GM23248 (cell line): ENCODE measurements around the gene ZNF410. TPM values are rescaled to one million over a fixed set of nuclear protein-coding genes. Genes with fewer than 3 reads are reported as not detected.

Experiments used
- DNase-seq: peaks from one replicate; pipeline ENCODE4 v3.0.0-alpha.2; 2015
- H2AFZ ChIP-seq: fragments of 200-600 bp; sonication (generic); 2 replicates; pipeline ENCODE4 v1.6.1; 2016; ENCODE audit warnings: antibody characterized with exemption
- H3F3A ChIP-seq: fragments of 200-600 bp; sonication (generic); 2 replicates; pipeline ENCODE4 v1.6.1; 2016; ENCODE audit warnings: mild to moderate bottlenecking, antibody characterized with exemption, mixed run types; ENCODE audit not compliant: insufficient read depth
- H3K27ac ChIP-seq: fragments of 200-600 bp; sonication (generic); 2 replicates; pipeline ENCODE4 v1.5.1; 2016; ENCODE audit warnings: mild to moderate bottlenecking
- H3K27me3 ChIP-seq: fragments of 200-600 bp; sonication (generic); replicated peaks from 2 replicates; pipeline ENCODE4 v1.6.1; 2016; ENCODE audit warnings: mild to moderate bottlenecking; ENCODE audit not compliant: insufficient read depth
- H3K36me3 ChIP-seq: fragments of 200-600 bp; sonication (generic); 2 replicates; pipeline ENCODE4 v1.6.1; 2016; ENCODE audit warnings: low read depth, mild to moderate bottlenecking
- H3K4me1 ChIP-seq: fragments of 200-600 bp; sonication (generic); 2 replicates; pipeline ENCODE4 v1.6.1; 2016; ENCODE audit warnings: mild to moderate bottlenecking; ENCODE audit not compliant: insufficient read depth
- H3K4me2 ChIP-seq: fragments of 200-600 bp; sonication (generic); one replicate; pipeline ENCODE4 v1.6.1; 2016; ENCODE audit warnings: mild to moderate bottlenecking; ENCODE audit not compliant: unreplicated experiment
- H3K4me3 ChIP-seq: fragments of 200-600 bp; sonication (generic); 2 replicates; pipeline ENCODE4 v1.5.1; 2016; ENCODE audit warnings: mild to moderate bottlenecking
- H3K79me2 ChIP-seq: fragments of 200-600 bp; sonication (generic); 2 replicates; pipeline ENCODE4 v1.6.1; 2016; ENCODE audit warnings: mild to moderate bottlenecking; ENCODE audit not compliant: insufficient read depth
- H3K9ac ChIP-seq: fragments of 200-600 bp; sonication (generic); 2 replicates; pipeline ENCODE4 v1.6.1; 2016; ENCODE audit warnings: mild to moderate bottlenecking
- H3K9me2 ChIP-seq: fragments of 200-600 bp; sonication (generic); 2 replicates; pipeline ENCODE4 v1.6.1; 2016; ENCODE audit warnings: mixed run types, mild to moderate bottlenecking, moderate library complexity; ENCODE audit not compliant: insufficient read depth
- H3K9me3 ChIP-seq: fragments of 200-600 bp; sonication (generic); one replicate; pipeline ENCODE4 v1.6.1; 2017; ENCODE audit warnings: low read depth
- H4K20me1 ChIP-seq: fragments of 200-600 bp; sonication (generic); 2 replicates; pipeline ENCODE4 v1.6.0; 2016; ENCODE audit not compliant: insufficient read depth
- EZH2 ChIP-seq: fragments of 200-600 bp; sonication (generic); IDR thresholded peaks from 2 replicates; pipeline ENCODE4 v1.6.1; 2018; ENCODE audit warnings: antibody characterized with exemption, mild to moderate bottlenecking; ENCODE audit not compliant: insufficient read depth, poor library complexity, severe bottlenecking
- EZH2phosphoT487 ChIP-seq: fragments of 200-600 bp; sonication (generic); IDR thresholded peaks from 2 replicates; pipeline ENCODE4 v1.6.1; 2018; ENCODE audit warnings: antibody characterized with exemption, moderate library complexity, mild to moderate bottlenecking, low read depth; ENCODE audit not compliant: insufficient read depth
- WGBS, 2 experiments: methylation state at CpG; one replicate each; pipeline ENCODE4 v1.1.6; 2015 to 2017; ENCODE audit warnings: low lambda C conversion rate in 2 of 2, low coverage in 1 of 2; ENCODE audit errors: missing lambda C conversion rate in 2 of 2; 5-methylcytosine and 5-hydroxymethylcytosine counted together
- in situ Hi-C: fragments of 300-500 bp; cut with MboI; formaldehyde crosslinking; loops from 2 replicates; pipeline ENCODE4 v1.15.0; 2020
- polyA plus RNA-seq: library from polyadenylated mRNA; unstranded; fragments of >200 nt; fragmentation: Nextera tagmentation; extraction: Ambion mirVana; gene quantifications from 2 replicates; pipeline ENCODE4 v1.2.1, GENCODE V29; 2016
- total RNA-seq: library from RNA; depleted of rRNA; stranded (reverse); fragments of >200 nt; shearing (Covaris generic); gene quantifications from 2 replicates; pipeline ENCODE4 v1.2.3, GENCODE V29; 2014

The ZNF410 gene
- total and polyA plus RNA-seq, 2 experiments from 2014 or later: 54.1 to 64.6 TPM

GRCh38 chr14:73843296-73843695 lies 43.4 kb upstream of the ZNF410 start:
- Histone ChIP-seq H3K4me1 (no peaks in the 10 kb centered on the region), H3K4me3 (no peak overlapping the region), H3K9me3 (no peaks in the 10 kb centered on the region), H3K4me2 (no peak overlapping the region), H3K27ac (no peak overlapping the region), H3K9me2 (no peaks in the 10 kb centered on the region), H2AFZ (no peak overlapping the region), H3K36me3 (no peaks in the 10 kb centered on the region), H3K9ac (no peak overlapping the region), H3F3A (no peaks in the 10 kb centered on the region), H3K27me3 (no peaks in the 10 kb centered on the region), H4K20me1 (no peaks in the 10 kb centered on the region), H3K79me2 (no peaks in the 10 kb centered on the region)
- no peak for DNase-seq
- in situ Hi-C loops: no loop called here
- no peak for TF ChIP-seq EZH2phosphoT487
- no peak for TF ChIP-seq EZH2
- 50 to 74% methylated on average over 2 of the region's 2 CpGs for WGBS, 2 experiments

- no peak overlapping the region for H3K4me2 ChIP-seq
- H3K4me3 ChIP-seq: no peak overlapping the region
- no peak overlapping the region for H3K27ac ChIP-seq
- peaks cover 8% of the 10 kb centered on the region for H3K4me1 ChIP-seq
- H3K36me3 ChIP-seq: no peaks in the 10 kb centered on the region
- in situ Hi-C loops: no loop called here
- H3F3A ChIP-seq: 0 out of 2 replicates have a peak, but pooled peaks cover 7% of the 10 kb centered on the region
- H3K9me2 ChIP-seq: no peaks in the 10 kb centered on the region
- no peak overlapping the region for H2AFZ ChIP-seq
- no peaks in the 10 kb centered on the region for H3K27me3 ChIP-seq
- H3K79me2 ChIP-seq: no peaks in the 10 kb centered on the region
- 60 to 62% methylated on average over 4 of the region's 4 CpGs for WGBS, 2 experiments
- no peak for DNase-seq
- no peaks in the 10 kb centered on the region for H4K20me1 ChIP-seq
- TF ChIP-seq EZH2phosphoT487 (no peak), EZH2 (no peak)
- no peaks in the 10 kb centered on the region for H3K9me3 ChIP-seq
- no peak overlapping the region for H3K9ac ChIP-seq
Observed at GRCh38 chr14:73846947-73847346, 39.7 kb upstream of the ZNF410 start.

- Histone ChIP-seq H3K27ac (peak overlapping the region; percentile 91), H3K4me2 (peak overlapping the region; percentile 93), H3K36me3 (no peaks in the 10 kb centered on the region), H3K79me2 (0 out of 2 replicates have a peak, but pooled peaks cover 10% of the 10 kb centered on the region), H2AFZ (peak overlapping the region; percentile 95), H3K4me3 (peak overlapping the region; percentile 82), H3K9ac (peak overlapping the region; percentile 93), H4K20me1 (no peaks in the 10 kb centered on the region), H3K4me1 (peaks cover 16% of the 10 kb centered on the region), H3K9me2 (no peaks in the 10 kb centered on the region), H3K27me3 (no peaks in the 10 kb centered on the region), H3K9me3 (no peaks in the 10 kb centered on the region), H3F3A (peaks cover 12% of the 10 kb centered on the region; the same call in 1 of the 2 replicates)
- in situ Hi-C loops: no loop called here
- 29 to 31% methylated on average over 6 of the region's 6 CpGs for WGBS, 2 experiments
- TF ChIP-seq EZH2 (no peak), EZH2phosphoT487 (no peak)
- peak; percentile 51 for DNase-seq
Observed at GRCh38 chr14:73851000-73851399, 35.7 kb upstream of the ZNF410 start.

GRCh38 chr14:73851567-73852382 lies 34.9 kb upstream of the ZNF410 start, which contains the start of gene PTGR2:
Gene PTGR2 (plus strand): TSS chr14:73851831. CDS start chr14:73858863, 7,032 bp downstream.
- peaks cover 16% of the 10 kb centered on the region for H3K4me1 ChIP-seq
- TF ChIP-seq EZH2: no peak
- no peak for TF ChIP-seq EZH2phosphoT487
- H3K79me2 ChIP-seq: 0 out of 2 replicates have a peak, but pooled peaks cover 10% of the 10 kb centered on the region
- H3K4me2 ChIP-seq: peak within 1 kb of the TSS; percentile 93
- H3K36me3 ChIP-seq: no peaks in the 10 kb centered on the region
- WGBS, 2 experiments: 1 to 2% methylated on average over 47 to 50 of the region's 51 CpGs
- peaks cover 12% of the 10 kb centered on the region; the same call in 1 of the 2 replicates for H3F3A ChIP-seq
- H2AFZ ChIP-seq: peak within 1 kb of the TSS; percentile 95
- peak within 1 kb of the TSS; percentile 82 for H3K4me3 ChIP-seq
- H3K27me3 ChIP-seq: no peaks in the 10 kb centered on the region
- H4K20me1 ChIP-seq: no peaks in the 10 kb centered on the region
- peak; percentile 98 for DNase-seq
- peak within 1 kb of the TSS; percentile 93 for H3K9ac ChIP-seq
- no peaks in the 10 kb centered on the region for H3K9me2 ChIP-seq
- peak within 1 kb of the TSS; percentile 91 for H3K27ac ChIP-seq
- in situ Hi-C loops: no loop called here
- no peaks in the 10 kb centered on the region for H3K9me3 ChIP-seq

- Histone ChIP-seq H3K4me1 (no peaks in the 10 kb centered on the region), H3K4me2 (no peak overlapping the region), H3K9me3 (no peaks in the 10 kb centered on the region), H3K9ac (no peak overlapping the region), H3K27me3 (no peaks in the 10 kb centered on the region), H4K20me1 (no peaks in the 10 kb centered on the region), H3K27ac (no peak overlapping the region), H3F3A (peaks cover 6% of the 10 kb centered on the region; the same call in 1 of the 2 replicates), H3K36me3 (peaks cover 9% of the 10 kb centered on the region; the same call in 1 of the 2 replicates), H2AFZ (no peak overlapping the region), H3K79me2 (no peaks in the 10 kb centered on the region), H3K9me2 (no peaks in the 10 kb centered on the region), H3K4me3 (no peak overlapping the region)
- peak; percentile 13 for DNase-seq
- in situ Hi-C loops: no loop called here
- no peak for TF ChIP-seq EZH2phosphoT487
- TF ChIP-seq EZH2: no peak
Observed at GRCh38 chr14:73859145-73859544, 27.5 kb upstream of the ZNF410 start.
